GM19240 (cell line): Measurements from ENCODE around the gene FCER2.
"Not testable (repeated sequence)": the region's sequence is repeated elsewhere in the genome, so short reads cannot be mapped to it uniquely, and the experiment has no call there.

Source experiments
- DNase-seq: peaks from one replicate; pipeline ENCODE4 v3.0.0; 2011; ENCODE audit warnings: low spot score; ENCODE audit not compliant: insufficient read length

FCER2 gene

GRCh38 chr19:7701654-7702457 lies at the start of gene FCER2:
FCER2 (minus strand) TSS chr19:7702131; CDS start chr19:7699760, 2,371 bp downstream.
- peak; percentile 58 for DNase-seq

GRCh38 chr19:7751157-7751783 lies 49.3 kb upstream of the FCER2 start:
- no peak for DNase-seq

GRCh38 chr19:7748756-7749155 lies 46.8 kb upstream of the FCER2 start:
- no peak for DNase-seq

GRCh38 chr19:7748171-7748570 lies 46.2 kb upstream of the FCER2 start:
- no peak for DNase-seq

GRCh38 chr19:7746903-7747884 lies 45.3 kb upstream of the FCER2 start, which contains the start of gene CD209:
CD209 (minus strand) TSS chr19:7747534; CDS start chr19:7747511, 23 bp downstream.
- DNase-seq = no peak

GRCh38 chr19:7746306-7746705 lies 44.4 kb upstream of the FCER2 start:
- not testable (repeated sequence) for DNase-seq

GRCh38 chr19:7744871-7745650 lies 43.1 kb upstream of the FCER2 start:
- no peak for DNase-seq

GRCh38 chr19:7744199-7744786 lies 42.4 kb upstream of the FCER2 start:
- DNase-seq = no peak

GRCh38 chr19:7743425-7743841 lies 41.5 kb upstream of the FCER2 start:
- peak; percentile 52 for DNase-seq

GRCh38 chr19:7742991-7743390 lies 41.1 kb upstream of the FCER2 start:
- no peak for DNase-seq

- DNase-seq = no peak
Observed at GRCh38 chr19:7742575-7742974, 40.6 kb upstream of the FCER2 start.

GRCh38 chr19:7740682-7741054 lies 38.7 kb upstream of the FCER2 start:
- no peak for DNase-seq

GRCh38 chr19:7739801-7740681 lies 38.1 kb upstream of the FCER2 start:
- no peak for DNase-seq

- DNase-seq = no peak
Observed at GRCh38 chr19:7739211-7739755, 37.4 kb upstream of the FCER2 start.

- DNase-seq = no peak
Observed at GRCh38 chr19:7738023-7738422, 36.1 kb upstream of the FCER2 start.

GRCh38 chr19:7737215-7737614 lies 35.3 kb upstream of the FCER2 start:
- no peak for DNase-seq

GRCh38 chr19:7736148-7736547 lies 34.2 kb upstream of the FCER2 start:
- no peak for DNase-seq

- no peak for DNase-seq
Observed at GRCh38 chr19:7734220-7735203, 32.6 kb upstream of the FCER2 start.
